Astrocyte (in vitro differentiated cells and primary cell): ENCODE data around the gene SYTL1. TPM values are rescaled to one million over a fixed set of nuclear protein-coding genes. Genes with fewer than 3 reads are reported as not detected.

Source experiments
- DNase-seq: peaks from one replicate; pipeline ENCODE4 v3.0.0-alpha.2; 2010; ENCODE audit warnings: low read depth
- FAIRE-seq: peaks from 2 replicates; lab custom pipeline; 2011; peaks lifted over from hg19 to GRCh38; lab: Jason Lieb, UNC
- H2AFZ ChIP-seq: 2 replicates; pipeline ENCODE4 v1.6.0; 2012; ENCODE audit warnings: low read depth, low read length, inconsistent platforms
- H3K27ac ChIP-seq: 2 replicates; pipeline ENCODE4 v1.5.1; 2011; ENCODE audit warnings: low read depth, low read length, inconsistent platforms
- H3K27me3 ChIP-seq: 2 replicates; pipeline ENCODE4 v1.6.0; 2011; ENCODE audit warnings: low read length, inconsistent platforms; ENCODE audit not compliant: insufficient read depth
- H3K36me3 ChIP-seq: 2 replicates; pipeline ENCODE4 v1.5.1; 2011; ENCODE audit warnings: low read length, inconsistent platforms; ENCODE audit not compliant: insufficient read depth
- H3K4me1 ChIP-seq: 2 replicates; pipeline ENCODE4 v1.5.1; 2011; ENCODE audit warnings: low read length, inconsistent platforms; ENCODE audit not compliant: insufficient read depth
- H3K4me2 ChIP-seq: 2 replicates; pipeline ENCODE4 v1.6.0; 2012; ENCODE audit warnings: low read length, inconsistent platforms
- H3K4me3 ChIP-seq: 2 replicates; pipeline ENCODE4 v1.5.1; 2011; ENCODE audit warnings: low read depth, mild to moderate bottlenecking, low read length, inconsistent platforms; ENCODE audit not compliant: insufficient read depth
- H3K79me2 ChIP-seq: 2 replicates; pipeline ENCODE4 v1.6.0; 2012; ENCODE audit warnings: mild to moderate bottlenecking, low read length, inconsistent platforms; ENCODE audit not compliant: insufficient read depth
- H3K9ac ChIP-seq: 2 replicates; pipeline ENCODE4 v1.6.0; 2012; ENCODE audit warnings: mild to moderate bottlenecking, low read length, inconsistent platforms
- H3K9me3 ChIP-seq: 2 replicates; pipeline ENCODE4 v1.5.1; 2012; ENCODE audit warnings: low read depth, mild to moderate bottlenecking, low read length, inconsistent platforms; ENCODE audit not compliant: insufficient read depth
- H4K20me1 ChIP-seq: 2 replicates; pipeline ENCODE4 v1.6.0; 2012; ENCODE audit warnings: low read length, inconsistent platforms; ENCODE audit not compliant: insufficient read depth
- H3K27ac Mint-ChIP-seq: one replicate; pipeline ENCODE4 v1.8.0; 2021; ENCODE audit warnings: mild to moderate bottlenecking, mixed read lengths; ENCODE audit not compliant: unreplicated experiment
- H3K27me3 Mint-ChIP-seq: one replicate; pipeline ENCODE4 v1.8.0; 2021; ENCODE audit warnings: low read depth, mixed read lengths; ENCODE audit not compliant: unreplicated experiment
- H3K36me3 Mint-ChIP-seq: one replicate; pipeline ENCODE4 v1.8.0; 2021; ENCODE audit warnings: low read depth, mixed read lengths; ENCODE audit not compliant: unreplicated experiment
- H3K4me1 Mint-ChIP-seq: one replicate; pipeline ENCODE4 v1.8.0; 2021; ENCODE audit warnings: low read depth, mixed read lengths; ENCODE audit not compliant: unreplicated experiment
- H3K4me3 Mint-ChIP-seq: one replicate; pipeline ENCODE4 v1.8.0; 2021; ENCODE audit warnings: mild to moderate bottlenecking, moderate library complexity, mixed read lengths; ENCODE audit not compliant: unreplicated experiment
- H3K9me3 Mint-ChIP-seq: one replicate; pipeline ENCODE4 v1.8.0; 2021; ENCODE audit warnings: mild to moderate bottlenecking, mixed read lengths; ENCODE audit not compliant: unreplicated experiment
- EZH2 ChIP-seq: IDR thresholded peaks from 2 replicates; pipeline ENCODE4 v1.6.1; 2012; ENCODE audit warnings: mild to moderate bottlenecking, low read length, inconsistent platforms; ENCODE audit not compliant: insufficient read depth
- total RNA-seq: library from RNA; stranded (reverse); gene quantifications from 2 replicates; pipeline ENCODE4 v1.2.1, GENCODE V29; 2021
- TF ChIP-seq, protein P1 (sequence below): IDR thresholded peaks from 2 replicates; pipeline ENCODE4 v1.5.1; 2011; ENCODE audit warnings: low read depth, mild to moderate bottlenecking, inconsistent platforms, low read length, moderate library complexity; ENCODE audit not compliant: insufficient read depth

The SYTL1 gene
- total RNA-seq, 1 donor from 2014 or later: 10.7 TPM

GRCh38 chr1:27333717-27334279, 8.0 kb upstream of the SYTL1 start:
- FAIRE-seq (no peak), DNase-seq (no peak)
- Histone ChIP-seq H3K9ac (no peak overlapping the region), H3K9me3 (no peaks in the 10 kb centered on the region), H3K4me3 (no peak overlapping the region), H4K20me1 (peaks cover 31% of the 10 kb centered on the region), H3K36me3 (peaks cover 15% of the 10 kb centered on the region), H3K79me2 (peaks cover 25% of the 10 kb centered on the region), H3K27ac (no peak overlapping the region), H3K4me1 (no peaks in the 10 kb centered on the region), H3K27me3 (no peaks in the 10 kb centered on the region), H2AFZ (no peak overlapping the region), H3K4me2 (no peak overlapping the region)
- Mint-ChIP-seq H3K4me3 (no peak overlapping the region), H3K36me3 (peaks cover 15% of the 10 kb centered on the region), H3K4me1 (no peaks in the 10 kb centered on the region), H3K27ac (no peak overlapping the region), H3K9me3 (no peaks in the 10 kb centered on the region), H3K27me3 (no peaks in the 10 kb centered on the region)
- TF ChIP-seq EZH2: no peak
- TF ChIP-seq, protein P1, sequence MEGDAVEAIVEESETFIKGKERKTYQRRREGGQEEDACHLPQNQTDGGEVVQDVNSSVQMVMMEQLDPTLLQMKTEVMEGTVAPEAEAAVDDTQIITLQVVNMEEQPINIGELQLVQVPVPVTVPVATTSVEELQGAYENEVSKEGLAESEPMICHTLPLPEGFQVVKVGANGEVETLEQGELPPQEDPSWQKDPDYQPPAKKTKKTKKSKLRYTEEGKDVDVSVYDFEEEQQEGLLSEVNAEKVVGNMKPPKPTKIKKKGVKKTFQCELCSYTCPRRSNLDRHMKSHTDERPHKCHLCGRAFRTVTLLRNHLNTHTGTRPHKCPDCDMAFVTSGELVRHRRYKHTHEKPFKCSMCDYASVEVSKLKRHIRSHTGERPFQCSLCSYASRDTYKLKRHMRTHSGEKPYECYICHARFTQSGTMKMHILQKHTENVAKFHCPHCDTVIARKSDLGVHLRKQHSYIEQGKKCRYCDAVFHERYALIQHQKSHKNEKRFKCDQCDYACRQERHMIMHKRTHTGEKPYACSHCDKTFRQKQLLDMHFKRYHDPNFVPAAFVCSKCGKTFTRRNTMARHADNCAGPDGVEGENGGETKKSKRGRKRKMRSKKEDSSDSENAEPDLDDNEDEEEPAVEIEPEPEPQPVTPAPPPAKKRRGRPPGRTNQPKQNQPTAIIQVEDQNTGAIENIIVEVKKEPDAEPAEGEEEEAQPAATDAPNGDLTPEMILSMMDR: no peak

DNA sequence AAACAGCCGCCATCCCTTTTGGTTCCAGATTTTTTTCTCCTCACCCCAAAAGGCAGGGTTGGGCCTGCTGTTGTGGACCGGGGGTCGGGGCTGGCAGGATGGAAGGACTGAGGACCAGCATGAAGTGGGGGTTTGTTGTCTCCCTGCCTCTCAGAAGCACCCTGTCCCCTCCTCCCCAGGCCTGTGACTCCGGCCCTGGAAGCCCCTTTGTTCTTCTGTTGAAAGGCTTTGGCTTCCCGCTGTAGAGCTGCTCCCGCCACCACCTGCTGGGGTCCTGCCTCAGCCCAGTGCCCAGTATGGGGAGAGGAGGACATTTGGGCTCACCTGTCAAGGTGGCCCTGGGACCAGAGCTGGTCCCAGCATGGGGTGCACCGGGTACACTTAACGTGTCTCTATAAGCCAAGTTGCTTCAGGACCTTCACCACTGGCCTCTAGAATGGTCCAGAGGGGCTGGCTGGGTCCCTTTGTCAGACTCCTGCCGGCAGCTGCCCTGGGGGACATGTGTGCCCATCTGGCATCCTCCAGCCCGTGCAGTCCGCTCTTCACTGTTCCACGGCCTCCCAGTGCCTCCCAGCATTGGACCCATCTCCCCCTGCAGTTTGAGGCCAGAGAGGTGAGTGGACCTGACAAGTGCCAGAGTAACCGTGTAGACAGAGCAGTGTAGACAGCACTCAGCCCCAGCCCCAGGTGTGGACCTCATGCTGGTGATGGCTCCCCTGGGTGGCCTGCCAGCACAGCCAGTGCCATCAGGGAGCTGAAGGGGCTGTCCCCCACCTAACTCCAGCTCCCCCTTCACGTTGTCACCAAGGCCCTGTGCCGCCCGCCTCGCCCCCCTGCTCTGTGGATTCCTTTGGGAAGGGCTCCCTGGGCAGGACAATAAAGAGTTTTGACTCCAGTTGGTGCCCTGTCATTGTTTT, 6.1 kb upstream of the SYTL1 start:
- Histone ChIP-seq H4K20me1 (peaks cover 16% of the 10 kb centered on the region), H3K4me3 (no peak overlapping the region), H3K9ac (no peak overlapping the region), H2AFZ (no peak overlapping the region), H3K27me3 (no peaks in the 10 kb centered on the region), H3K4me1 (peaks cover 1% of the 10 kb centered on the region), H3K27ac (no peak overlapping the region), H3K9me3 (no peaks in the 10 kb centered on the region), H3K79me2 (peaks cover 8% of the 10 kb centered on the region), H3K4me2 (no peak overlapping the region), H3K36me3 (peaks cover 9% of the 10 kb centered on the region)
- H3K27me3 Mint-ChIP-seq: no peaks in the 10 kb centered on the region
- no peak for FAIRE-seq
- H3K4me1 Mint-ChIP-seq: peaks cover 8% of the 10 kb centered on the region
- DNase-seq: no peak
- H3K27ac Mint-ChIP-seq: no peak overlapping the region
- no peak overlapping the region for H3K4me3 Mint-ChIP-seq
- TF ChIP-seq, protein P1: no peak
- no peak for TF ChIP-seq EZH2
- H3K9me3 Mint-ChIP-seq: no peaks in the 10 kb centered on the region
- peaks cover 15% of the 10 kb centered on the region for H3K36me3 Mint-ChIP-seq

GRCh38 chr1:27336756-27337155, 5.1 kb upstream of the SYTL1 start:
- no peak overlapping the region for H3K4me2 ChIP-seq
- H3K9me3 ChIP-seq: no peaks in the 10 kb centered on the region
- H3K4me3 Mint-ChIP-seq: no peak overlapping the region
- H3K79me2 ChIP-seq: no peaks in the 10 kb centered on the region
- H2AFZ ChIP-seq: no peak overlapping the region
- H3K27me3 ChIP-seq: no peaks in the 10 kb centered on the region
- H3K4me1 Mint-ChIP-seq: peaks cover 17% of the 10 kb centered on the region
- H4K20me1 ChIP-seq: peaks cover 11% of the 10 kb centered on the region
- H3K36me3 Mint-ChIP-seq: peaks cover 12% of the 10 kb centered on the region
- no peak for FAIRE-seq
- TF ChIP-seq, protein P1: no peak
- TF ChIP-seq EZH2: no peak
- no peak for DNase-seq
- H3K4me3 ChIP-seq: no peak overlapping the region
- H3K27me3 Mint-ChIP-seq: no peaks in the 10 kb centered on the region
- no peak overlapping the region for H3K9ac ChIP-seq
- H3K27ac Mint-ChIP-seq: no peak overlapping the region
- no peaks in the 10 kb centered on the region for H3K9me3 Mint-ChIP-seq
- H3K36me3 ChIP-seq: peaks cover 9% of the 10 kb centered on the region
- H3K4me1 ChIP-seq: peaks cover 10% of the 10 kb centered on the region
- H3K27ac ChIP-seq: no peak overlapping the region
